Nephron progenitor cell (in vitro differentiated cells): ENCODE results near the gene NBEAL1.
A peak's percentile ranks its signal among the peaks of the same experiment; 100 is the strongest.
"Not testable (repeated sequence)": the region's sequence is repeated elsewhere in the genome, so short reads cannot be mapped to it uniquely, and the experiment has no call there.

Experiments used
- DNase-seq: peaks from one replicate; pipeline ENCODE4 v3.0.0; 2021
- H3K27ac Mint-ChIP-seq: 2 replicates; pipeline ENCODE4 v1.8.0; 2021; ENCODE audit warnings: mild to moderate bottlenecking, moderate library complexity, mixed read lengths
- H3K27me3 Mint-ChIP-seq: 2 replicates; pipeline ENCODE4 v1.8.0; 2021; ENCODE audit warnings: mild to moderate bottlenecking, low read depth, mixed read lengths; ENCODE audit not compliant: poor library complexity
- H3K36me3 Mint-ChIP-seq: 2 replicates; pipeline ENCODE4 v1.8.0; 2021; ENCODE audit warnings: low read depth, mixed read lengths
- H3K4me1 Mint-ChIP-seq: 2 replicates; pipeline ENCODE4 v1.8.0; 2021; ENCODE audit warnings: mixed read lengths
- H3K4me3 Mint-ChIP-seq: 2 replicates; pipeline ENCODE4 v1.8.0; 2021; ENCODE audit warnings: mild to moderate bottlenecking, moderate library complexity, mixed read lengths
- H3K9me3 Mint-ChIP-seq: 2 replicates; pipeline ENCODE4 v1.8.0; 2021; ENCODE audit warnings: mild to moderate bottlenecking, moderate library complexity, mixed read lengths
- CTCF ChIP-seq: fragments of 200-600 bp; sonication (generic); IDR thresholded peaks from 2 replicates; pipeline ENCODE4 v1.5.0; 2021; ENCODE audit warnings: antibody characterized with exemption

Gene NBEAL1

GRCh38 chr2:203143391-203143790 is 128.7 kb downstream of the NBEAL1 start:
- no peak for DNase-seq
- H3K27ac Mint-ChIP-seq = peak overlapping the region; percentile 83
- H3K4me3 Mint-ChIP-seq = no peak overlapping the region
- H3K4me1 Mint-ChIP-seq = no peaks in the 10 kb centered on the region
- H3K27me3 Mint-ChIP-seq = no peaks in the 10 kb centered on the region
- H3K9me3 Mint-ChIP-seq = no peaks in the 10 kb centered on the region
- TF ChIP-seq CTCF = no peak
- H3K36me3 Mint-ChIP-seq = no peaks in the 10 kb centered on the region

- DNase-seq = no peak
- Mint-ChIP-seq H3K4me1 (no peaks in the 10 kb centered on the region), H3K36me3 (peaks cover 24% of the 10 kb centered on the region), H3K27me3 (no peaks in the 10 kb centered on the region), H3K27ac (no peak overlapping the region), H3K4me3 (no peak overlapping the region), H3K9me3 (no peaks in the 10 kb centered on the region)
- TF ChIP-seq CTCF = no peak
Measured at GRCh38 chr2:203149194-203149593, 134.5 kb downstream of the NBEAL1 start.

GRCh38 chr2:203155406-203155805 is 140.7 kb downstream of the NBEAL1 start:
- peaks cover 30% of the 10 kb centered on the region for H3K36me3 Mint-ChIP-seq
- DNase-seq = no peak
- TF ChIP-seq CTCF = no peak
- no peaks in the 10 kb centered on the region for H3K4me1 Mint-ChIP-seq
- no peak overlapping the region for H3K4me3 Mint-ChIP-seq
- no peaks in the 10 kb centered on the region for H3K9me3 Mint-ChIP-seq
- no peaks in the 10 kb centered on the region for H3K27me3 Mint-ChIP-seq
- H3K27ac Mint-ChIP-seq = peak overlapping the region; percentile 4

- not testable (repeated sequence) for H3K9me3 Mint-ChIP-seq, H3K4me3 Mint-ChIP-seq, H3K27me3 Mint-ChIP-seq, DNase-seq, H3K27ac Mint-ChIP-seq, H3K4me1 Mint-ChIP-seq
- peaks cover 38% of the 10 kb centered on the region for H3K36me3 Mint-ChIP-seq
Measured at GRCh38 chr2:203162722-203163121, 148.0 kb downstream of the NBEAL1 start.

- TF ChIP-seq CTCF = no peak
- DNase-seq = no peak
- Mint-ChIP-seq H3K4me1 (no peaks in the 10 kb centered on the region), H3K27ac (no peak overlapping the region), H3K4me3 (no peak overlapping the region), H3K9me3 (peaks cover 7% of the 10 kb centered on the region), H3K36me3 (peaks cover 37% of the 10 kb centered on the region), H3K27me3 (no peaks in the 10 kb centered on the region)
Measured at GRCh38 chr2:203164311-203164935, 149.7 kb downstream of the NBEAL1 start.

- peaks cover 23% of the 10 kb centered on the region for H3K36me3 Mint-ChIP-seq
- no peak overlapping the region for H3K4me3 Mint-ChIP-seq
- H3K27me3 Mint-ChIP-seq = no peaks in the 10 kb centered on the region
- no peaks in the 10 kb centered on the region for H3K4me1 Mint-ChIP-seq
- H3K27ac Mint-ChIP-seq = peak overlapping the region; percentile 46
- H3K9me3 Mint-ChIP-seq = peaks cover 7% of the 10 kb centered on the region
- DNase-seq = no peak
- no peak for TF ChIP-seq CTCF
Measured at GRCh38 chr2:203167751-203168150, 153.1 kb downstream of the NBEAL1 start.
